Liver (tissue), 9 donors: ENCODE results near the gene IARS2. TPM values are rescaled to one million over a fixed set of nuclear protein-coding genes. Genes with fewer than 3 reads are reported as not detected.

Source experiments
- DNase-seq: peaks from one replicate; pipeline ENCODE4 v3.0.0-alpha.2; 2017; ENCODE audit warnings: low spot score
- H3K27ac ChIP-seq, 2 donors: one replicate each; pipeline ENCODE4 v1.7.0; 2013; ENCODE audit warnings: inconsistent platforms in 2 of 2, low read length in 2 of 2, control low read depth in 1 of 2, low read depth in 1 of 2, mild to moderate bottlenecking in 1 of 2
- H3K27me3 ChIP-seq, 4 donors: one replicate each; pipeline versions ENCODE4 v1.6.1 to v1.7.0; 2013; ENCODE audit warnings: low read length in 3 of 4, inconsistent platforms in 1 of 4, mild to moderate bottlenecking in 1 of 4, moderate library complexity in 1 of 4; ENCODE audit not compliant: control insufficient read depth in 4 of 4, insufficient read depth in 4 of 4
- H3K36me3 ChIP-seq, 4 donors: one replicate each; pipeline versions ENCODE4 v1.6.1 to v1.7.0; 2013; ENCODE audit warnings: low read length in 3 of 4, mild to moderate bottlenecking in 3 of 4, low read depth in 1 of 4, moderate library complexity in 1 of 4; ENCODE audit not compliant: control insufficient read depth in 4 of 4, insufficient read depth in 3 of 4
- H3K4me1 ChIP-seq, 4 donors: one replicate each; pipeline versions ENCODE4 v1.6.1 to v1.7.0; 2013; ENCODE audit warnings: low read length in 3 of 4, mild to moderate bottlenecking in 3 of 4, moderate library complexity in 1 of 4; ENCODE audit not compliant: control insufficient read depth in 4 of 4, insufficient read depth in 4 of 4
- H3K4me3 ChIP-seq, 3 donors: one replicate each; pipeline versions ENCODE4 v1.6.1 to v1.7.0; 2013; ENCODE audit warnings: low read length in 3 of 3, control low read depth in 1 of 3, low read depth in 1 of 3, mild to moderate bottlenecking in 1 of 3
- H3K9ac ChIP-seq, 2 donors: one replicate each; pipeline ENCODE4 v1.7.0; 2013; ENCODE audit warnings: low read length in 2 of 2, mild to moderate bottlenecking in 2 of 2, moderate library complexity in 2 of 2, control low read depth in 1 of 2, low read depth in 1 of 2
- H3K9me3 ChIP-seq, 4 donors: one replicate each; pipeline versions ENCODE4 v1.6.1 to v1.7.0; 2013; ENCODE audit warnings: low read length in 3 of 4; ENCODE audit not compliant: control insufficient read depth in 4 of 4
- ATF3 ChIP-seq: IDR thresholded peaks from 2 replicates; pipeline ENCODE4 v1.6.1; 2016; ENCODE audit warnings: antibody characterized with exemption
- EGR1 ChIP-seq, 2 donors: IDR thresholded peaks; 2 replicates each; pipeline ENCODE4 v1.6.1; 2016 to 2018; ENCODE audit warnings: antibody characterized with exemption in 2 of 2, low read depth in 2 of 2
- FOXA1 ChIP-seq: IDR thresholded peaks from 2 replicates; pipeline ENCODE4 v1.6.1; 2016; ENCODE audit warnings: antibody characterized with exemption
- FOXA2 ChIP-seq: IDR thresholded peaks from 2 replicates; pipeline ENCODE4 v1.6.1; 2016; ENCODE audit warnings: antibody characterized with exemption
- GABPA ChIP-seq, 2 donors: IDR thresholded peaks in 1 of 2; conservative IDR thresholded peaks in 1 of 2; 2 replicates each; pipeline ENCODE4 v1.6.1; 2016; ENCODE audit warnings: antibody characterized with exemption in 2 of 2, mild to moderate bottlenecking in 1 of 2, moderate library complexity in 1 of 2
- HNF4G ChIP-seq: IDR thresholded peaks from 2 replicates; pipeline ENCODE4 v1.6.1; 2016; ENCODE audit warnings: antibody characterized with exemption
- JUND ChIP-seq, 2 donors: IDR thresholded peaks; 2 replicates each; pipeline ENCODE4 v1.6.1; 2016; ENCODE audit warnings: antibody characterized with exemption in 2 of 2
- NR2F2 ChIP-seq: IDR thresholded peaks from 2 replicates; pipeline ENCODE4 v1.6.1; 2016; ENCODE audit warnings: antibody characterized with exemption
- REST ChIP-seq: IDR thresholded peaks from 2 replicates; pipeline ENCODE4 v1.6.1; 2016; ENCODE audit warnings: antibody characterized with exemption, mild to moderate bottlenecking
- SP1 ChIP-seq: IDR thresholded peaks from 2 replicates; pipeline ENCODE4 v1.6.1; 2018; ENCODE audit warnings: antibody characterized with exemption, mild to moderate bottlenecking
- TAF1 ChIP-seq: conservative IDR thresholded peaks from 2 replicates; pipeline ENCODE4 v1.6.1; 2016; ENCODE audit warnings: antibody characterized with exemption, mild to moderate bottlenecking
- YY1 ChIP-seq: IDR thresholded peaks from 2 replicates; pipeline ENCODE4 v1.6.1; 2016; ENCODE audit warnings: antibody characterized with exemption, mild to moderate bottlenecking
- ZBTB33 ChIP-seq: IDR thresholded peaks from 2 replicates; pipeline ENCODE4 v1.6.1; 2016; ENCODE audit warnings: antibody characterized with exemption
- WGBS: extraction: QIAGEN DNeasy Blood & Tissue Kit; methylation state at CpG from one replicate; pipeline ENCODE4 v1.1.7; 2013; 5-methylcytosine and 5-hydroxymethylcytosine counted together
- polyA plus RNA-seq, 2 donors: library from polyadenylated mRNA; stranded (reverse) in 1 of 2; unstranded in 1 of 2; fragments of 200-250 nt in 1 of 2; fragments of >200 nt in 1 of 2; fragmentation: Nextera tagmentation in 1 of 2; extraction: Ambion mirVana in 1 of 2; gene quantifications; one replicate each; pipeline versions ENCODE4 v1.2.1 to v1.2.3, GENCODE V29; 2013 to 2015
- total RNA-seq, 2 donors: library from RNA; depleted of rRNA; stranded (reverse); fragments of >200 nt; gene quantifications; one replicate each; pipeline ENCODE4 v1.2.3, GENCODE V29; 2014
- donor health status: healthy.
- donor health status: healthy.
- donor health status: healthy.
- donor health status: healthy.
- donor health status: healthy.

Gene IARS2
- total and polyA plus RNA-seq, 4 donors, result 31.8 to 53.8 (median 44.2) TPM

GRCh38 chr1:220060876-220061275 is 33.1 kb upstream of the IARS2 start:
- no peak overlapping the region for H3K27ac ChIP-seq
- no peaks in the 10 kb centered on the region for H3K9me3 ChIP-seq
- H3K4me1 ChIP-seq, result no peaks in the 10 kb centered on the region
- no peak overlapping the region for H3K9ac ChIP-seq
- DNase-seq, result no peak
- H3K4me3 ChIP-seq, result no peak overlapping the region
- 97% methylated on average over 3 of the region's 3 CpGs for whole genome bisulfite sequencing
- H3K27me3 ChIP-seq, result no peaks in the 10 kb centered on the region
- TF ChIP-seq ZBTB33 (no peak), NR2F2 (no peak), JUND (IDR thresholded peaks at IDR 0.05) (no peak), REST (no peak)
- peaks cover 0 to 39% (median 26%) of the 10 kb centered on the region in 4 donors for H3K36me3 ChIP-seq

GRCh38 chr1:220062629-220063028 is 31.3 kb upstream of the IARS2 start:
- Histone ChIP-seq H3K36me3 (peaks cover 2 to 50% (median 34%) of the 10 kb centered on the region in 4 donors), H3K4me1 (no peaks in the 10 kb centered on the region), H3K27me3 (no peaks in the 10 kb centered on the region), H3K9ac (no peak overlapping the region), H3K4me3 (no peak overlapping the region), H3K27ac (no peak overlapping the region), H3K9me3 (no peaks in the 10 kb centered on the region)
- 98% methylated on average over 6 of the region's 6 CpGs for WGBS
- DNase-seq, result no peak
- TF ChIP-seq ZBTB33, result no peak
- TF ChIP-seq ATF3, result no peak
- TF ChIP-seq FOXA2, result no peak
- no peak for TF ChIP-seq FOXA1
- no peak for TF ChIP-seq EGR1 (IDR thresholded peaks at IDR 0.05; ENCODE audit: low read depth in 2 of 2)
- TF ChIP-seq JUND (IDR thresholded peaks at IDR 0.05), result no peak
- no peak for TF ChIP-seq NR2F2
- no peak for TF ChIP-seq YY1
- TF ChIP-seq SP1, result no peak
- no peak for TF ChIP-seq TAF1
- no peak for TF ChIP-seq GABPA (IDR thresholded peaks at IDR 0.05 in 1 of 2, conservative IDR thresholded peaks at IDR 0.05 in 1 of 2)
- no peak for TF ChIP-seq HNF4G
